GM12878 (cell line): ENCODE measurements around the gene SLC35A5. TPM values are rescaled to one million over a fixed set of nuclear protein-coding genes. Genes with fewer than 3 reads are reported as not detected.

Experiments
- ATAC-seq: fragments of 200-7000 bp; cut with Tn5 transposase; 3 replicates; pipeline ENCODE4 v1.9.1; 2020; ENCODE audit warnings: mild to moderate bottlenecking, moderate library complexity
- BruUV-seq: library from RNA; stranded (reverse); fragments of 400-500 nt; replicated peaks from 2 replicates; lab custom pipeline; 2021; lab: Mats Ljungman, UMichigan
- CTCF ChIA-PET: fragments of 300-600 bp; sonication (Branson Sonifier 250); formaldehyde crosslinking; extraction: SDS; loops from one replicate; lab custom pipeline; 2021; ENCODE audit warnings: inconsistent platforms; lab: Yijun Ruan, JAX
- POLR2A ChIA-PET: fragments of 350-600 bp; formaldehyde crosslinking; extraction: SDS; loops from one replicate; lab custom pipeline; 2021; ENCODE audit warnings: inconsistent platforms; lab: Charles Lee
- RAD21 ChIA-PET: fragments of 300-600 bp; sonication (Branson Sonifier 250); formaldehyde crosslinking; loops from one replicate; lab custom pipeline; 2023; ENCODE audit warnings: antibody characterized with exemption; ENCODE audit not compliant: unreplicated experiment; lab: Charles Lee
- SMC1A ChIA-PET: fragments of 300-600 bp; sonication (Branson Sonifier 250); formaldehyde crosslinking; loops from one replicate; lab custom pipeline; 2023; ENCODE audit not compliant: unreplicated experiment, uncharacterized antibody; lab: Charles Lee
- DNase-seq: peaks from one replicate; pipeline ENCODE4 v3.0.0-alpha.2; 2011; ENCODE audit warnings: low read depth, low spot score
- FAIRE-seq: peaks from 3 replicates; lab custom pipeline; 2011; peaks lifted over from hg19 to GRCh38; lab: Jason Lieb, UNC
- H2AFZ ChIP-seq: 2 replicates; pipeline ENCODE4 v1.6.0; 2011; ENCODE audit warnings: low read depth, low read length, control low read depth; ENCODE audit not compliant: control insufficient read depth
- H3K27ac ChIP-seq: 2 replicates; pipeline ENCODE4 v1.5.1; 2011; ENCODE audit warnings: control low read depth; ENCODE audit not compliant: control insufficient read depth, insufficient read depth
- H3K27me3 ChIP-seq, 2 experiments: replicated peaks in 1 of 2; 2 replicates each; pipeline versions ENCODE4 v1.6.0 to v1.6.1; 2011; ENCODE audit warnings: low read length in 1 of 2; ENCODE audit not compliant: control insufficient read depth in 2 of 2, insufficient read depth in 2 of 2
- H3K36me3 ChIP-seq, 2 experiments: 2 replicates each; pipeline ENCODE4 v1.5.1; 2011; ENCODE audit warnings: low read length in 1 of 2; ENCODE audit not compliant: control insufficient read depth in 2 of 2, insufficient read depth in 2 of 2
- H3K4me1 ChIP-seq: 2 replicates; pipeline ENCODE4 v1.6.1; 2011; ENCODE audit warnings: mild to moderate bottlenecking, low read length, moderate library complexity, mixed read lengths; ENCODE audit not compliant: control insufficient read depth, insufficient read depth
- H3K4me2 ChIP-seq: 2 replicates; pipeline ENCODE4 v1.6.0; 2011; ENCODE audit warnings: control low read depth; ENCODE audit not compliant: control insufficient read depth, insufficient read depth
- H3K4me3 ChIP-seq: fragments of 200-600 bp; sonication (generic); 2 replicates; pipeline ENCODE4 v1.5.1; 2016
- H3K79me2 ChIP-seq: 2 replicates; pipeline ENCODE4 v1.6.0; 2011; ENCODE audit warnings: low read length; ENCODE audit not compliant: control insufficient read depth, insufficient read depth
- H3K9ac ChIP-seq: 2 replicates; pipeline ENCODE4 v1.8.0; 2011; ENCODE audit warnings: low read length, control low read depth, mixed read lengths; ENCODE audit not compliant: control insufficient read depth, insufficient read depth
- H3K9me3 ChIP-seq: replicated peaks from 3 replicates; pipeline ENCODE4 v1.5.1; 2011; ENCODE audit warnings: mild to moderate bottlenecking, low read length; ENCODE audit not compliant: control insufficient read depth, insufficient read depth
- H4K20me1 ChIP-seq: 2 replicates; pipeline ENCODE4 v1.6.0; 2011; ENCODE audit not compliant: control insufficient read depth, insufficient read depth
- BACH1 ChIP-seq: fragments of 450-650 bp; IDR thresholded peaks from 2 replicates; pipeline ENCODE4 v1.6.1; 2017; ENCODE audit warnings: mild to moderate bottlenecking, borderline replicate concordance
- BCL11A ChIP-seq: IDR thresholded peaks from 2 replicates; pipeline ENCODE4 v1.6.1; 2011; ENCODE audit warnings: low read depth, low read length
- CEBPB ChIP-seq, 2 experiments: fragments of 150-350 bp in 1 of 2; IDR thresholded peaks; 2 replicates each; pipeline ENCODE4 v1.6.1; 2012 to 2014; ENCODE audit warnings: low read depth in 2 of 2, low read length in 2 of 2, borderline replicate concordance in 1 of 2, inconsistent platforms in 1 of 2
- CHD4 ChIP-seq: fragments of 200-600 bp; sonication (generic); IDR thresholded peaks from 2 replicates; pipeline ENCODE4 v1.6.1; 2016; ENCODE audit warnings: mild to moderate bottlenecking
- DPF2 ChIP-seq: fragments of 450-650 bp; IDR thresholded peaks from 2 replicates; pipeline ENCODE4 v1.6.1; 2017; ENCODE audit warnings: mild to moderate bottlenecking
- ESRRA ChIP-seq: IDR thresholded peaks from 2 replicates; pipeline ENCODE4 v1.6.1; 2012; ENCODE audit warnings: mild to moderate bottlenecking, low read length, improper control_type of control experiment
- FOXM1 ChIP-seq: IDR thresholded peaks from 2 replicates; pipeline ENCODE4 v1.6.1; 2012; ENCODE audit warnings: low read depth, mild to moderate bottlenecking, inconsistent platforms, low read length, moderate library complexity
- JUND ChIP-seq: IDR thresholded peaks from 2 replicates; pipeline ENCODE4 v1.6.1; 2012; ENCODE audit warnings: low read depth, mild to moderate bottlenecking, low read length, improper control_type of control experiment, moderate library complexity
- PAX8 ChIP-seq: fragments of 450-650 bp; IDR thresholded peaks from 2 replicates; pipeline ENCODE4 v1.6.1; 2017; ENCODE audit warnings: mild to moderate bottlenecking, moderate library complexity
- STAT3 ChIP-seq: IDR thresholded peaks from 2 replicates; pipeline ENCODE4 v1.6.1; 2011; ENCODE audit warnings: low read depth, low read length, improper control_type of control experiment
- WGBS: methylation state at CpG from one replicate; pipeline ENCODE4 v1.1.6; 2016; ENCODE audit warnings: low lambda C conversion rate; ENCODE audit not compliant: insufficient replicate concordance, insufficient coverage; ENCODE audit errors: missing lambda C conversion rate; 5-methylcytosine and 5-hydroxymethylcytosine counted together
- in situ Hi-C: fragments of 300-500 bp; cut with MboI; formaldehyde crosslinking; loops from 9 replicates; pipeline ENCODE4 v1.14.3; 2018; ENCODE audit warnings: mixed read lengths
- intact Hi-C: fragments of 100-400 bp; cut with micrococcal nuclease; formaldehyde crosslinking; loops from one replicate; pipeline ENCODE4 v1.14.2; 2022; ENCODE audit not compliant: unreplicated experiment
- polyA plus RNA-seq, 11 experiments: library from polyadenylated mRNA; depleted of rRNA in 4 of 11; unstranded in 6 of 11; stranded (reverse) in 5 of 11; fragments of >200 nt; fragmentation: Nextera tagmentation in 4 of 11; fragmentation: Illumina TruSeq in 1 of 11; extraction: Ambion mirVana in 4 of 11; extraction: Trizol in 1 of 11; gene quantifications; 1 replicate in 1 of 11; 2 replicates in 10 of 11; pipeline versions ENCODE4 v1.2.1 to v1.2.3, GENCODE V29; 2011 to 2016; ENCODE audit warnings: inconsistent platforms in 2 of 11, missing spikeins in 2 of 11, low read depth in 1 of 11
- total RNA-seq, 4 experiments: library from RNA; depleted of rRNA in 3 of 4; stranded (reverse); fragments of >200 nt in 3 of 4; fragmentation: Illumina TruSeq in 1 of 4; extraction: Trizol in 1 of 4; gene quantifications; 2 replicates each; pipeline versions ENCODE4 v1.2.1 to v1.2.3, GENCODE V29; 2013 to 2021
- TF ChIP-seq, protein P1 (sequence below): fragments of 450-650 bp; IDR thresholded peaks from 2 replicates; pipeline ENCODE4 v1.6.1; 2018; ENCODE audit warnings: borderline replicate concordance, mild to moderate bottlenecking; ENCODE audit not compliant: partially characterized antibody
- TF ChIP-seq, protein P2 (sequence below): IDR thresholded peaks from 2 replicates; pipeline ENCODE4 v1.6.1; 2012; ENCODE audit warnings: low read length, inconsistent platforms
- TF ChIP-seq, protein P3 (sequence below): fragments of 150-350 bp; IDR thresholded peaks from 2 replicates; pipeline ENCODE4 v1.6.1; 2014; ENCODE audit warnings: mild to moderate bottlenecking, low read depth, low read length
- TF ChIP-seq, protein P4 (sequence below): IDR thresholded peaks from 2 replicates; pipeline ENCODE4 v1.6.1; 2012; ENCODE audit warnings: low read depth, low read length, improper control_type of control experiment

The SLC35A5 gene
- total and polyA plus RNA-seq, 10 of the 15 experiments (the other 5 are each of a cell fraction or from before 2014, with no cell fraction given): 10.9 to 38.1 (median 16.0) TPM

DNA sequence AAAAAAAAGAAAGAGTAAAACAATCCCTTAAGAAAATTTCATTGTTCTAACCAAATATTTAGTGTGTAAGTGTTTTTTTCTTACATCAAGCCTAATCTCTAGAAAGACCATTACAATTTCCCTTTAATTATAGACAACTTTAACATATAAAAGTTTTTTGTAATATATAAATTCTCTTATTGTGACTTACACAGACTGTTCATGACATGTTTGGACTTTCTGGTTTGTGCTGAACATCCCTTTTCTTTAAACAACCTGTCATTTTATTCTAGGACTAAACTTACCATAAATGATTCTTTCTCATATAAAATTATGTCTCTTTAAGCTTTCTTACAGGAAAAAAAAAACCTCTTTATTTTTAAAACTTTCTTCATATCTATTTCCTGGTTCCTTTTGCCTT lies 49.5 kb upstream of the SLC35A5 start (continued):
- TF ChIP-seq, protein P1, sequence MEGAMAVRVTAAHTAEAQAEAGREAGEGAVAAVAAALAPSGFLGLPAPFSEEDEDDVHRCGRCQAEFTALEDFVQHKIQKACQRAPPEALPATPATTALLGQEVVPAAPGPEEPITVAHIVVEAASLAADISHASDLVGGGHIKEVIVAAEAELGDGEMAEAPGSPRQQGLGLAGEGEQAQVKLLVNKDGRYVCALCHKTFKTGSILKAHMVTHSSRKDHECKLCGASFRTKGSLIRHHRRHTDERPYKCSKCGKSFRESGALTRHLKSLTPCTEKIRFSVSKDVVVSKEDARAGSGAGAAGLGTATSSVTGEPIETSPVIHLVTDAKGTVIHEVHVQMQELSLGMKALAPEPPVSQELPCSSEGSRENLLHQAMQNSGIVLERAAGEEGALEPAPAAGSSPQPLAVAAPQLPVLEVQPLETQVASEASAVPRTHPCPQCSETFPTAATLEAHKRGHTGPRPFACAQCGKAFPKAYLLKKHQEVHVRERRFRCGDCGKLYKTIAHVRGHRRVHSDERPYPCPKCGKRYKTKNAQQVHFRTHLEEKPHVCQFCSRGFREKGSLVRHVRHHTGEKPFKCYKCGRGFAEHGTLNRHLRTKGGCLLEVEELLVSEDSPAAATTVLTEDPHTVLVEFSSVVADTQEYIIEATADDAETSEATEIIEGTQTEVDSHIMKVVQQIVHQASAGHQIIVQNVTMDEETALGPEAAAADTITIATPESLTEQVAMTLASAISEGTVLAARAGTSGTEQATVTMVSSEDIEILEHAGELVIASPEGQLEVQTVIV: no peak
- TF ChIP-seq ESRRA (no peak), PAX8 (no peak)
- TF ChIP-seq, protein P2, sequence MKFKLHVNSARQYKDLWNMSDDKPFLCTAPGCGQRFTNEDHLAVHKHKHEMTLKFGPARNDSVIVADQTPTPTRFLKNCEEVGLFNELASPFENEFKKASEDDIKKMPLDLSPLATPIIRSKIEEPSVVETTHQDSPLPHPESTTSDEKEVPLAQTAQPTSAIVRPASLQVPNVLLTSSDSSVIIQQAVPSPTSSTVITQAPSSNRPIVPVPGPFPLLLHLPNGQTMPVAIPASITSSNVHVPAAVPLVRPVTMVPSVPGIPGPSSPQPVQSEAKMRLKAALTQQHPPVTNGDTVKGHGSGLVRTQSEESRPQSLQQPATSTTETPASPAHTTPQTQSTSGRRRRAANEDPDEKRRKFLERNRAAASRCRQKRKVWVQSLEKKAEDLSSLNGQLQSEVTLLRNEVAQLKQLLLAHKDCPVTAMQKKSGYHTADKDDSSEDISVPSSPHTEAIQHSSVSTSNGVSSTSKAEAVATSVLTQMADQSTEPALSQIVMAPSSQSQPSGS: no peak

DNA sequence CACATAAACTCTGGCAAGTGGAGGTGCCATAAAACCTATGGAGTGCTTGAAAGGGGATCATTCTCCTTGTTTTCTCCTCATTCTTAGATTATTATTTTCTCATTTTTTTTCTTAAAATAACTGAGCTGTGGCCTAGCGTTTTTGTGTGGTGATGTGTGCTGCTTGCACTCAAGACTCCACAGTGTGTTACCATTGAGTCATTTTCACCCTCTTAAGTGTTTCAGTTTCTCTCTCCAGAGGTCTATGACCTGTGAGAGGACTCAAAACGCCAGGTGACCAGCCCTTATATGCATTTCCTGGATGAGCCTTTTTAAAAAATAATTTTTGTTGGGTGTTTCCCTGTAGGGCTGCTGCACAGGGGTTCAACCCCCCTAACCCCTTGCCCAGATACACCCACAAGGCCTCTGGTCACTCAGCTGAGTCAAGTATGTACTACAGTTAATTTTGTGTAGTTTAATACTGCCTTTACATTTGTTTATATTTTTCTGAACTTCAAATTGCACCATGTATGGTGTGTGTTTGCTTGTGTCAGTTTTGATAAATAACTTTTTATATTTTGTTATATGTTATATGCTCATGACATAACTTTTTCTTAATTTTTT lies 47.2 kb upstream of the SLC35A5 start:
- SMC1A ChIA-PET: interaction anchor here (0.6 to 6.9 kb wide), 25 partner anchors 14 to 564 kb away, joined by 3 to 143 read pairs (median 4); partner anchors contain the start of genes BTLA, CD200 and GCSAM
- H3K79me2 ChIP-seq: no peaks in the 10 kb centered on the region; the same call in 1 of the 2 replicates
- no peak overlapping the region for H3K4me3 ChIP-seq
- H3K9ac ChIP-seq: peak overlapping the region; percentile 8
- FAIRE-seq: peak; percentile 82
- H4K20me1 ChIP-seq: no peaks in the 10 kb centered on the region
- peak; percentile 83 for DNase-seq
- H3K27ac ChIP-seq: peak overlapping the region; percentile 88
- 2% methylated on average over 2 of the region's 2 CpGs for WGBS
- H3K36me3 ChIP-seq: no peaks in the 10 kb centered on the region
- no TSS peak for BruUV-seq
- H2AFZ ChIP-seq: peak overlapping the region; percentile 70
- H3K4me1 ChIP-seq: peaks cover 12% of the 10 kb centered on the region; the same call in 1 of the 2 replicates
- CTCF ChIA-PET: interaction anchor here (0.6 to 2.8 kb wide), 12 partner anchors 11 to 403 kb away, joined by 3 to 19 read pairs (median 5); partner anchors contain the start of genes BTLA, CD200 and SLC9C1
- POLR2A ChIA-PET: interaction anchor here (0.8 to 3.2 kb wide), 13 partner anchors 9 to 389 kb away, joined by 3 to 51 read pairs (median 4); partner anchors contain the start of genes ATG3, BTLA, CD200 and SLC35A5
- intact Hi-C loops: loop anchor here (1.0 to 5.0 kb wide), 5 partner anchors 16 to 77 kb away; partner anchors contain the start of gene BTLA
- in situ Hi-C loops: no loop called here
- RAD21 ChIA-PET: interaction anchor here (0.9 to 3.9 kb wide), 22 partner anchors 10 to 403 kb away, joined by 3 to 64 read pairs (median 4); partner anchors contain the start of genes BTLA, CD200, GCSAM and SLC9C1
- H3K4me2 ChIP-seq: peak overlapping the region; percentile 43
- H3K9me3 ChIP-seq: peaks cover 12% of the 10 kb centered on the region; the same call in 2 of the 3 replicates
- ATAC-seq: peak; percentile 99
- H3K27me3 ChIP-seq: no peaks in the 10 kb centered on the region
- no peak for TF ChIP-seq CEBPB (IDR thresholded peaks at IDR 0.05; ENCODE audit: borderline replicate concordance in 1 of 2, low read depth in 2 of 2, low read length in 2 of 2)
- no peak for TF ChIP-seq CHD4
- TF ChIP-seq BACH1: peak; percentile 31; the same call in 1 of the 2 replicates
- TF ChIP-seq, protein P3, sequence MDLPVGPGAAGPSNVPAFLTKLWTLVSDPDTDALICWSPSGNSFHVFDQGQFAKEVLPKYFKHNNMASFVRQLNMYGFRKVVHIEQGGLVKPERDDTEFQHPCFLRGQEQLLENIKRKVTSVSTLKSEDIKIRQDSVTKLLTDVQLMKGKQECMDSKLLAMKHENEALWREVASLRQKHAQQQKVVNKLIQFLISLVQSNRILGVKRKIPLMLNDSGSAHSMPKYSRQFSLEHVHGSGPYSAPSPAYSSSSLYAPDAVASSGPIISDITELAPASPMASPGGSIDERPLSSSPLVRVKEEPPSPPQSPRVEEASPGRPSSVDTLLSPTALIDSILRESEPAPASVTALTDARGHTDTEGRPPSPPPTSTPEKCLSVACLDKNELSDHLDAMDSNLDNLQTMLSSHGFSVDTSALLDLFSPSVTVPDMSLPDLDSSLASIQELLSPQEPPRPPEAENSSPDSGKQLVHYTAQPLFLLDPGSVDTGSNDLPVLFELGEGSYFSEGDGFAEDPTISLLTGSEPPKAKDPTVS: no peak
- peak; percentile 82 for TF ChIP-seq FOXM1
- no peak for TF ChIP-seq JUND
- TF ChIP-seq BCL11A: no peak
- TF ChIP-seq, protein P4, sequence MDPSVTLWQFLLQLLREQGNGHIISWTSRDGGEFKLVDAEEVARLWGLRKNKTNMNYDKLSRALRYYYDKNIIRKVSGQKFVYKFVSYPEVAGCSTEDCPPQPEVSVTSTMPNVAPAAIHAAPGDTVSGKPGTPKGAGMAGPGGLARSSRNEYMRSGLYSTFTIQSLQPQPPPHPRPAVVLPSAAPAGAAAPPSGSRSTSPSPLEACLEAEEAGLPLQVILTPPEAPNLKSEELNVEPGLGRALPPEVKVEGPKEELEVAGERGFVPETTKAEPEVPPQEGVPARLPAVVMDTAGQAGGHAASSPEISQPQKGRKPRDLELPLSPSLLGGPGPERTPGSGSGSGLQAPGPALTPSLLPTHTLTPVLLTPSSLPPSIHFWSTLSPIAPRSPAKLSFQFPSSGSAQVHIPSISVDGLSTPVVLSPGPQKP: peak; percentile 99
- TF ChIP-seq DPF2: peak; percentile 64
- TF ChIP-seq STAT3: 0 out of 2 replicates have a peak, but pooled peaks have one; percentile 12
